Measurements from ENCODE around the gene DPF3.

The DPF3 gene

GRCh38 chr14:72792051-72792788 lies 101.7 kb downstream of the DPF3 start:
- no peak for DNase-seq

GRCh38 chr14:72790887-72791566 lies 102.9 kb downstream of the DPF3 start:
- no peak for DNase-seq

GRCh38 chr14:72788972-72789728 lies 104.8 kb downstream of the DPF3 start:
- DNase-seq: no peak

DNA sequence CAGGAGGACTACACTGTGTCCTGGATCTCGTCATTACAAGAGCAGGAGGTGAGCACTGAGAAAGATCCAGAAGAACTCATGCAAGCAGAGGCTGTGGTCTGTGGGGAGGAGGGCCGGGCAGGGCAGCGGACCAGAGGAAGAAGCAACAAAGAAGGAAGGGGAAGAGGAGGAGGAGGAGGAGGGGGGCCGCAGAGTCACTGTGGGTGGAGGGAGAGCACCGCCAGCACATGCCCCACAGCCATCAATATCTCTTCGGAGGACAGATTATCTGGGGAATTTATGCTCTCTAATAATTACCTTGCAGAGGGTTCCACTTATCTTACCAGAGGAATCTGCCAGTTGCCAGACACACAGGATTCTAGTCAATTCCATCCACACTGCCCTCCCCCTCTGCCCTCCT lies 105.6 kb downstream of the DPF3 start:
- DNase-seq: no peak

DNA sequence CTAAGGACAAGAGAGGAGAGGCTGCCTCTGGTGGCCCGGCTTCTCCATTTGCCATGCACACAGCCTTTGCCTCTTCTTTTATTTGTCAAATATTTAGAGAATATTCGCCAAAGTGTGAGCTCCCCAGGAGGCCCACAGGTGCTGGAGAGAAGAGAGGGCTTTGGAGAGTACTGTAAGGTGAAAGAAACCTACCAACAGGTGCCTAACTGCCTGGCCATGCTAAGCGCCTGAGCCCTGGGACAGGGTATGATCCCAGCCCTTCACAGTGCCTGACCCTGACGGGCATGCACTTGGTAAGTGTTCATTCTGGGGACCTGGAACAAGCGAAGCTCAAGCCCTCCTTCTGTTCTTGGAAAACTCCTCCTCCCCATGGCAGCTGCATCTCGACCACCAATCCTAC lies 106.1 kb downstream of the DPF3 start:
- no peak for DNase-seq

DNA sequence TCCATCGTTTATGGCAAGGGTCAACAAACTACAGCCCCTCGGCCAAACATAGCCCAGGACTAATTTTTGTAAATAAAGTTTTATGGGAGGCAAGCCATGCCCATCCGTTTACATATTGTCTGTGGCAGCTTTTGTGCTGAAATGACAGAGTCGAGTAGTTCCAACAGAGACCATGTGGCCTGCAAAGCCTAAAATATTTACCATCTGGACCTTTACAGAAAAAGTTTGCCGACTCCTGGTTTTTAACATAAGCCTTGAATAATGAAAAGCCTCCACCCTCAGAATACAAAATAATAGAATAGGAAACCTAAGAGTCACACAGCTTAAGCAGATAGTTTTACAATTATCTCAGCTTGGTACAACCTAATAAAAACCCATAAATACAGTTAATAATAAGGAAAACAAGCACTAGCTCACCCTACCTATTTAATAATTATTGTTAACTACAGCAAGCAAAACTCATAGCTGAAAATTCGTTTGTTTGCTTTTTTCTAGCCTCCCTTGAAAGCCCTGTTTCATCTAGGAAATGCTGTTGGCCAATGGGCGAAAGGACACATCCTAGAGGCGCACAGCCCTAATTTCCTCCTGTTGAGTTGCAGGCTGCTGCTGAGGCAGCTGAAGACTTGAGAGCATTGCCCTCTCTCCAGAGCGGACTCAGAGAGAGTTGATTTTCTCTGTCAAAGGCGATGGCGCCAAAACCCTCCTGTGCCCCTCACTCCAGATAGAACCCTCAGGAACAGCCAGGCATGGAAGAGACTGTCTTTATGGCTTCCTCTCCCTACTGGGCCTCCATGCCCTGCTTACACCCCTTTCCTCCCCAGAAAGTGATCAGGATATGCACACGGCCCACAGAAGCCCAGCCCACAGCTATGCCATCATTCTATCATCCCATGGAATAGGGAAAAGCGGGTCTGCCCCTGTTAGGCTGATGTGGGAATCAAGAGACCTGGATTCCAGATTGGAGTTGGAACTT lies 107.2 kb downstream of the DPF3 start:
- no peak for DNase-seq

GRCh38 chr14:72783741-72784140 lies 110.2 kb downstream of the DPF3 start:
- DNase-seq: no peak

GRCh38 chr14:72782817-72783216 lies 111.1 kb downstream of the DPF3 start:
- DNase-seq: no peak

DNA sequence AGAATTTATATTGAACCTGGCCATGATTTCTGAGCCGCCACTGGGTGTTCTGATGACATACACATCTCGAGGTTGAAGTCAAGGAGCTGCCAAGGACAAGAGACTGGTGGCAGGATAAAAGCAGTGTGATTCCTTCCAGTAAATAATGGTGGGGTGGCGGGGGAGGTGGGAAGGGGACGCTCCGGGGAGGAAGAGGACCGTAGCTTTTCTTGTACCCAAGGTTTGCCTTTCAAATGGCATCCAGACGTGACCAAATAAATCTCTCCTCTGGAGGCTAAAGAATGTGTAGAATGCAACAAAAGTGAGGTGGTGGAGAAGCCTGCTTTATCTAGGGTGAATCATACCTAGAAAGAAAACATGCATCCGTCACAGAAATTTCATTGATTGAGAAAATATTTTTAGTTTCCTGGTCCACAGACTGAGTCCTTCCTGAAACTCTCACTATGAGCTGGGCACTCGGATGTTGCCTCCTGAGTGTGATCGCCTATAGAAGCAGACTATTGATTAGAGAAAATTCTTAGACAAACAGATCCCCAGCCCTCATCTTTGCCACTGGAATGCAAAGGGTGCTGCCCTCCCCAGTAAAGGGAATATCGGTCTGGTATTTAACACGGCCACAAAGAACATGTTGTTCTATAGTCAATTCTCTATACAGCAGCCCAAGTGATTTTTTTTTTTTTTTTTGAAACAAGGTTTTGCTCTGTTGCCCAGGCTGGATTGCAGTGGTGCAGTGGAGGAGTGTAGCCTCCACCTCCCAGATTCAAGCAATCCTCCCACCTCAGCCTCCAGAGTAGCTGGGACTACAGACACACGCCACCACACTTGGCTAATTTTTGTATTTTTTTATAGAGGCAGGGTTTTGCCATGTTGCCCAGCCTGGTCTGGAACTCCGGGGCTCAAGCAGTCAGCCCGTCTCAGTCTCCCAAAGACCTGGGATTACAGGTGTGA lies 112.1 kb downstream of the DPF3 start:
- DNase-seq: no peak

DNA sequence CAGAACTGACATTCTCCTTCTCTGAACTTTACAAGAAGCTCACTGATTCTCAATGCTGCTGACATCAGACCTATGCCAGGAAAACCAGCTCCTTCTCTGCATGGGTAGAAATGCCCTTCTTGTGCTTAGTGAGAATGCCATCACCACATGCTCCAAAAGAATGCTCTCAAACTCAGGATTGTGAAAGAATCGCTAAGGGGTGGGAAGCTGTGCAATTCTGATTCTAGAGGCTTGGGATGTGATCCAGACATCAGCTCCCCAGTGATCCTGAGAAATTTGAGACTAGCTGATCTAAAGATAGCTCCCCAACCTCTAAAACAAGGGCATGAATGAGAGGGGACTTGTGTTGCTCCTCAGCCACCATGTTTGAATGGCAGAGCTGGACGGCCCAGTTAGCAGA lies 113.2 kb downstream of the DPF3 start:
- no peak for DNase-seq

GRCh38 chr14:72779679-72780078 lies 114.2 kb downstream of the DPF3 start:
- DNase-seq: no peak

DNA sequence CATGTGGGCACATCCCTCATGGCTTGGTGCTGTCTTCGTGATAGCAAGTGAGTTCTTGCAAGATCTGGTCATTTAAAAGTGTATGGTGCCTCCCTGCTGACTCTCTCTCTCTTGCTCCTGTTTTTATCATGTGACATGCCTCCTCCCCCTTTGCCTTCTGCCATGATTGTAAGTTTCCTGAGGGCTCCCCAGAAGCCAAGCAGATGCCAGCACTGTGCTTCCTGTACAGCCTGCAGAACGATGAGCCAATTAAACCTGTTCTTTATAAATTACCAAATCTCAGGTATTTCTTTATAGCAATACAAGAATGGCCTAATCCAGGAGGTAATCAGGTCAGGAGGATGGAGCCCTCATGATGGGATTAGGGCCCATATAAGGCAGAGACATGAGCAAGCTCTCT lies 116.3 kb downstream of the DPF3 start:
- DNase-seq: no peak

- no peak for DNase-seq
Observed at GRCh38 chr14:72776701-72777261, 117.1 kb downstream of the DPF3 start.

DNA sequence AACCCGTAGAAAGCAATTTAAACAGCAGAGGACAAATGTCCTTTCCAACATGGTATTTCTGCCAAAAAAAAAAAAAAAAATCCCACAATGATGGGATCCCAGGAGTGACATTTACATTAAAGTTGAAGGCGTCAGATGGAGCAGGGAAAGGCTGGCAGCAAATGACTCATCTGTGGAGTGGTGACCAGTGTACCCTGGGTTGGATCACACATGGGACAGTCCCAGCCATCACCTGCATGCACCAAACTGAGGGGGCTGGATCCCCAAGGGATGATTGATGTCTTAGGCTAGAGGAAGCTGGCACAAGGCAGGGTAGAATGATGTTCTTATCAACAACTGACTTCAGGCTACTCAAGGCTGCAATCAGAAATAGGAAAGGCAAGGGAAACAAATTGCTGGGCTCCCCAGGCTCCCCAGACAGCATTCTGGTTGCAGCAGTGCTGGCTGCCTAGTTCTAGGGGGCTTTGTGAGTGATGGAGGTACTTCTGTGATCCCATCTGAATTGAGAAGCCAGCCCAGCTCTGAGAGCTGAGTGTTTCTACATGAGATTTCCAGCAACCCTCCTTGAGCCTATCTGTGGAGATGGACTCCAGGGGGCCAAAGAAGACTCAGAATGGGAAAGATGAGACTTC lies 117.9 kb downstream of the DPF3 start:
- no peak for DNase-seq

GRCh38 chr14:72774894-72775620 lies 118.8 kb downstream of the DPF3 start:
- no peak for DNase-seq

- DNase-seq: no peak
Observed at GRCh38 chr14:72774141-72774540, 119.8 kb downstream of the DPF3 start.

- no peak for DNase-seq
Observed at GRCh38 chr14:72771561-72771960, 122.3 kb downstream of the DPF3 start.

DNA sequence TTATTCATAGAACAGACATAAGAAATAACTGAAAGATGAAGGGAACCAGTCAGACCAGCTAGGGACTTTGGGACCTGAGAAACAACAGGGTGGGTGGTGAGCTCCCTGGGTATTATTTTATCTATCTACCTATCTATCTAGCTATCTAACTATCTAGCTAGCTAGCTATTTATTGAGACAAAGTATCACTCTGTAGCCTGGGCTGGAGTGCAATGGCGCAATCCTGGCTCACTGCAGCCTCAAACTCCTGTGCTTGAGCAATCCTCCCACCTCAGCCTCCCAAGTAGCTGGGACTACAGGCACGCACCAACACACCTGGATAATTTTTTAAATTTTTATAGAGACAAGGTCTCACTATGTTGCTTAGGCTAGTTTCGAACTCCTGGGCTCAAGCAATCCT lies 127.6 kb downstream of the DPF3 start:
- DNase-seq: no peak

GRCh38 chr14:72763892-72764291 lies 130.0 kb downstream of the DPF3 start:
- no peak for DNase-seq

- no peak for DNase-seq
Observed at GRCh38 chr14:72759670-72760069, 134.2 kb downstream of the DPF3 start.
